Measurements from ENCODE around the gene ZNF483.
"Not testable (repeated sequence)": the region's sequence is repeated elsewhere in the genome, so short reads cannot be mapped to it uniquely, and the experiment has no call there.

The ZNF483 gene

GRCh38 chr9:111542497-111543254 lies 17.7 kb downstream of the ZNF483 start:
- no peak for TF ChIP-seq CTCF (IDR thresholded peaks at IDR 0.05; ENCODE audit: low read depth, low read length)
- DNase-seq (ENCODE audit: low read depth in 2 of 2) = no peak
- H3K4me3 ChIP-seq (replicated peaks in 1 of 2; ENCODE audit: low read depth in 2 of 2, low read length in 2 of 2) = no peak overlapping the region

GRCh38 chr9:111548623-111549022 lies 23.6 kb downstream of the ZNF483 start:
- no peak for DNase-seq (ENCODE audit: low read depth in 2 of 2)
- no peak for TF ChIP-seq CTCF (IDR thresholded peaks at IDR 0.05; ENCODE audit: low read depth, low read length)
- no peak overlapping the region for H3K4me3 ChIP-seq (replicated peaks in 1 of 2; ENCODE audit: low read depth in 2 of 2, low read length in 2 of 2)

- not testable (repeated sequence) for DNase-seq (ENCODE audit: low read depth in 2 of 2); H3K4me3 ChIP-seq (replicated peaks in 1 of 2; ENCODE audit: low read depth in 2 of 2, low read length in 2 of 2)
These were observed 30.4 kb downstream of the ZNF483 start for GRCh38 chr9:111555425-111555824.

GRCh38 chr9:111559000-111559610 lies 34.1 kb downstream of the ZNF483 start:
- no peak for TF ChIP-seq CTCF (IDR thresholded peaks at IDR 0.05; ENCODE audit: low read depth, low read length)
- H3K4me3 ChIP-seq (replicated peaks in 1 of 2; ENCODE audit: low read depth in 2 of 2, low read length in 2 of 2) = no peak overlapping the region
- peak; percentile 32 to 69 for DNase-seq (ENCODE audit: low read depth in 2 of 2)

- no peak overlapping the region for H3K4me3 ChIP-seq (replicated peaks in 1 of 2; ENCODE audit: low read depth in 2 of 2, low read length in 2 of 2)
- no peak for TF ChIP-seq CTCF (IDR thresholded peaks at IDR 0.05; ENCODE audit: low read depth, low read length)
- no peak for DNase-seq (ENCODE audit: low read depth in 2 of 2)
These were observed 36.3 kb downstream of the ZNF483 start for GRCh38 chr9:111561165-111561719.

- no peak for TF ChIP-seq CTCF (IDR thresholded peaks at IDR 0.05; ENCODE audit: low read depth, low read length)
These were observed 41.3 kb downstream of the ZNF483 start for GRCh38 chr9:111566234-111566633.

GRCh38 chr9:111568127-111568526 lies 43.1 kb downstream of the ZNF483 start:
- DNase-seq (ENCODE audit: low read depth in 2 of 2); H3K4me3 ChIP-seq (replicated peaks in 1 of 2; ENCODE audit: low read depth in 2 of 2, low read length in 2 of 2): not testable (repeated sequence)

More at GRCh38 chr9:111566234-111566633, 41.3 kb downstream of the ZNF483 start:
- no peak overlapping the region for H3K4me3 ChIP-seq (replicated peaks in 1 of 2; ENCODE audit: low read depth in 2 of 2, low read length in 2 of 2)
- peak; percentile 36 to 45 for DNase-seq (ENCODE audit: low read depth in 2 of 2)

All from cardiac fibroblast (primary cell).